ENCODE results near the gene BEX2. TPM values are rescaled to one million over a fixed set of nuclear protein-coding genes. Genes with fewer than 3 reads are reported as not detected.
"Not testable (repeated sequence)": the region's sequence is repeated elsewhere in the genome, so short reads cannot be mapped to it uniquely, and the experiment has no call there.

Gene BEX2
- total RNA-seq, 2 donors from 2014 or later, result 2.3 to 2.6 TPM

GRCh38 chrX:103309860-103310554 is 783 bp downstream of the BEX2 start:
- Mint-ChIP-seq H3K9me3 (no peaks in the 10 kb centered on the region), H3K27me3 (peaks cover 0 to 15% of the 10 kb centered on the region in 2 donors), H3K4me3 (no peak overlapping the region), H3K4me1 (ENCODE audit: low read depth in 2 of 2) (no peaks in the 10 kb centered on the region), H3K36me3 (no peaks in the 10 kb centered on the region), H3K27ac (no peak overlapping the region)
- DNase-seq (ENCODE audit: low spot score), result no peak
- ATAC-seq, result peak in 1 of 2 donors; percentile 16

- ATAC-seq, result not testable (repeated sequence)
These were observed 5.1 kb downstream of the BEX2 start for GRCh38 chrX:103305666-103306065.

DNA sequence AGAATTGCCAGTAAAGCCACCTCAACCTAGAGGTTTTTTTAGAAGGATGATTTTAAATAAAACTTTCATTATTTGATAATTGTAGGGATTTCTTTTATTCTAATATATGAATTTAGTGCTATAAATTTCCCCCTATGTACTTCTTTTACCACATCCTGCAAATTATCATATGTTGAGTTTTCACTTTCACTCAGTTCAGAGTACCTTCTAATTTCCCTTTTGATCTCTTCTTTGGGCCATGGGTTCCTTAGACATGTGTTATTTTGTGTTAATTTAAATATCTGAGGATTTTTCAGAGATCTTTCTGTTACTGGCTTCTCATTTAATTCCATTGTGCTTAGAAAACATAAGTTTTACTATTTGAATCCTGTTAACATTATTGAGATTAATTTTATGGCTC is 6.1 kb downstream of the BEX2 start:
- no peaks in the 10 kb centered on the region for H3K36me3 Mint-ChIP-seq
- DNase-seq (ENCODE audit: low spot score) (no peak), ATAC-seq (no peak)
- H3K4me3 Mint-ChIP-seq, result no peak overlapping the region
- no peaks in the 10 kb centered on the region for H3K4me1 Mint-ChIP-seq (ENCODE audit: low read depth in 2 of 2)
- H3K27me3 Mint-ChIP-seq, result peaks cover 0 to 17% of the 10 kb centered on the region in 2 donors
- H3K9me3 Mint-ChIP-seq, result no peaks in the 10 kb centered on the region
- H3K27ac Mint-ChIP-seq, result no peak overlapping the region

More at GRCh38 chrX:103305666-103306065, 5.1 kb downstream of the BEX2 start:
- not testable (repeated sequence) for H3K4me3 Mint-ChIP-seq; DNase-seq (ENCODE audit: low spot score); H3K36me3 Mint-ChIP-seq; H3K27ac Mint-ChIP-seq; H3K4me1 Mint-ChIP-seq (ENCODE audit: low read depth in 2 of 2); H3K9me3 Mint-ChIP-seq
- H3K27me3 Mint-ChIP-seq, result peaks cover 0 to 19% of the 10 kb centered on the region in 2 donors

GRCh38 chrX:103293118-103293517 is 17.7 kb downstream of the BEX2 start:
- no peaks in the 10 kb centered on the region for H3K9me3 Mint-ChIP-seq
- no peak overlapping the region for H3K27ac Mint-ChIP-seq
- peaks cover 21 to 23% of the 10 kb centered on the region in 2 donors for H3K27me3 Mint-ChIP-seq
- DNase-seq (ENCODE audit: low spot score), result no peak
- H3K36me3 Mint-ChIP-seq, result no peaks in the 10 kb centered on the region
- no peak overlapping the region for H3K4me3 Mint-ChIP-seq
- H3K4me1 Mint-ChIP-seq (ENCODE audit: low read depth in 2 of 2), result no peaks in the 10 kb centered on the region
- ATAC-seq, result peak in 1 of 2 donors; percentile 15

- no peak overlapping the region for H3K4me3 Mint-ChIP-seq
- no peak for ATAC-seq
These were observed 31.2 kb downstream of the BEX2 start for GRCh38 chrX:103279624-103280023.

GRCh38 chrX:103276581-103277002 is 34.2 kb downstream of the BEX2 start, which contains the start of gene TCEAL5:
Gene TCEAL5, minus strand, starts transcription at chrX:103276750. Its CDS starts 2,187 bp downstream, at chrX:103274563.
- no peak within 1 kb of the TSS for H3K27ac Mint-ChIP-seq
- H3K36me3 Mint-ChIP-seq, result no peaks in the 10 kb centered on the region
- ATAC-seq, result no peak
- peaks cover 48 to 57% of the 10 kb centered on the region in 2 donors for H3K27me3 Mint-ChIP-seq
- peaks cover 0 to 5% of the 10 kb centered on the region in 2 donors for H3K4me1 Mint-ChIP-seq (ENCODE audit: low read depth in 2 of 2)
- H3K9me3 Mint-ChIP-seq, result no peaks in the 10 kb centered on the region
- DNase-seq (ENCODE audit: low spot score), result no peak
- no peak within 1 kb of the TSS for H3K4me3 Mint-ChIP-seq

More at GRCh38 chrX:103279624-103280023, 31.2 kb downstream of the BEX2 start:
- no peak overlapping the region for H3K27ac Mint-ChIP-seq
- H3K4me1 Mint-ChIP-seq (ENCODE audit: low read depth in 2 of 2), result peaks cover 0 to 5% of the 10 kb centered on the region in 2 donors
- no peaks in the 10 kb centered on the region for H3K9me3 Mint-ChIP-seq
- no peak for DNase-seq (ENCODE audit: low spot score)
- peaks cover 38 to 40% of the 10 kb centered on the region in 2 donors for H3K27me3 Mint-ChIP-seq
- no peaks in the 10 kb centered on the region for H3K36me3 Mint-ChIP-seq

DNA sequence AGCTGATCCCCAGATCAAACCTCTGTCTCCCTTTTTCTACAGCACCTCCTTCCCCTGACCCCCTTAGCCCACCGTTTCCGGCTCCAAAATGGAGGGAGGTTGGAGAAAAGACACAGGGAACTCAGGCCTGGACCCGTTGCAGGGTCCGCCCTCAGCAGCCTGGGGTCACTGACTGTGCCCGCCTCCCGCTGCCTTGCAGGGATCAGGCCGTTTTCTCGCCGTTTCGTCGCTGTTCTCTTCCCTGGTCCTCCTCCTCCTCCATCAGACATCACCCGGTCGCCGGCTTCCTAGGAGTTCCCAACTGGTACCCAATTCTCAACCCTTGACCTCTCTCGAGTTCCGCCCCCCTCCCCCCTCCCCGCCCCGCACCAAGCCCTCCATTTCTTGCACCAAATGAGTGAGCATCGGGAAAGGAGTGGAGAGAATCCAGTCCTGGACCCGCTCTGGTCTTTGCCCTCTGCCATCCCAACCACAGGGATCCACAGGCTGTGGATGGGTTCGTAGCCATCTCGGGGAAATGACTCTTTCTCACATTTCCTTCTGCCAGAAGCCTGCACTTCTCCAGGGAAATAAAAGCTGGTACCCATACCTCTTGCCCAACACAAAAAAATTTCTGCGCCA is 34.7 kb downstream of the BEX2 start:
- Mint-ChIP-seq H3K36me3 (no peaks in the 10 kb centered on the region), H3K9me3 (no peaks in the 10 kb centered on the region), H3K4me1 (ENCODE audit: low read depth in 2 of 2) (peaks cover 0 to 5% of the 10 kb centered on the region in 2 donors), H3K27me3 (peaks cover 53 to 58% of the 10 kb centered on the region in 2 donors), H3K27ac (no peak overlapping the region), H3K4me3 (no peak overlapping the region)
- ATAC-seq (no peak), DNase-seq (ENCODE audit: low spot score) (no peak)

DNA sequence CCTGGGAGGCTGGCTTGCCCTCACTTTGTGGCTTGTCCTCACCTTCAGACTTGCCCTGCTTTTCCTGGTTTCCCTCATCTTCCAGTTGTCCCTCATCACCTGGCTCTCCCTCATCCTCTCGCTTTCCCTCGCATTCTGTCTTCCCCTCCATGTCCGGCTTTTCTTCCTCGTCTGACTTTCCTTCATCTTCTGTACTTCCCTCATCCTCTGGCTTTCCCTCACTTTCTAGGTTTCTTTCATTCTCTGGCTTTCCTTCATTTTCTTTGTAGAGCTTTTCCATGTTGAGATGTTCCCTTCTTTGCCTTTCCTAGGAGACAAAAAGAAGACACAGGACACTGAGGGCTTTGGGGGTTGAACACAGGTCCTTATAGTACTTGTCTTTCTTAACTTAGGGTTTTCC is 36.5 kb downstream of the BEX2 start:
- H3K27ac Mint-ChIP-seq, result no peak overlapping the region
- no peaks in the 10 kb centered on the region for H3K9me3 Mint-ChIP-seq
- no peak overlapping the region for H3K4me3 Mint-ChIP-seq
- DNase-seq (ENCODE audit: low spot score) (no peak), ATAC-seq (no peak)
- H3K27me3 Mint-ChIP-seq, result peaks cover 45 to 51% of the 10 kb centered on the region in 2 donors
- H3K36me3 Mint-ChIP-seq, result no peaks in the 10 kb centered on the region
- H3K4me1 Mint-ChIP-seq (ENCODE audit: low read depth in 2 of 2), result peaks cover 0 to 5% of the 10 kb centered on the region in 2 donors

Other genes with a start within 250 kb of the BEX2 start
- not detected for gene BEX1, start 246.8 kb downstream of the BEX2 start, total RNA-seq
- not detected for gene NXF3, start 217.8 kb downstream of the BEX2 start, total RNA-seq
- 10 to 100 TPM in 1 of 2 donors, 1 to 10 TPM in 1; 2.9 to 13.4 TPM for gene BEX4, start 95.9 kb downstream of the BEX2 start, total RNA-seq
- 10 to 100 TPM; 14.4 to 24.7 TPM for gene TCEAL8, start 55.8 kb downstream of the BEX2 start, total RNA-seq
- gene TCEAL5, start 34.2 kb downstream of the BEX2 start, total RNA-seq, result not detected
- gene TCEAL7, start 19.2 kb upstream of the BEX2 start, total RNA-seq, result not detected
- gene TCEAL9, start 45.5 kb upstream of the BEX2 start, total RNA-seq, result under 1 TPM in 1 of 2 donors, not detected in 1; 0.90 TPM
- gene BEX3, start 65.5 kb upstream of the BEX2 start, total RNA-seq, result under 1 TPM in 1 of 2 donors, not detected in 1; 0.52 TPM
- under 1 TPM in 1 of 2 donors, not detected in 1; 0.31 TPM for gene RAB40A, start 208.5 kb upstream of the BEX2 start, total RNA-seq